WTC11 (cell line): ENCODE data around the gene KRAS. TPM values are rescaled to one million over a fixed set of nuclear protein-coding genes. Genes with fewer than 3 reads are reported as not detected.

Experiments used
- CREB1 ChIP-seq: sonication (generic); formaldehyde crosslinking; IDR thresholded peaks from 2 replicates; pipeline ENCODE4 v1.8.0; 2023; ENCODE audit warnings: mild to moderate bottlenecking, missing genetic modification reagents
- CREM ChIP-seq: sonication (generic); formaldehyde crosslinking; IDR thresholded peaks from 2 replicates; pipeline ENCODE4 v1.8.1; 2022; ENCODE audit warnings: mild to moderate bottlenecking, missing genetic modification reagents, moderate library complexity
- FOXJ3 ChIP-seq: sonication (generic); formaldehyde crosslinking; IDR thresholded peaks from 2 replicates; pipeline ENCODE4 v1.9.0; 2021; ENCODE audit warnings: missing genetic modification reagents, mild to moderate bottlenecking, borderline replicate concordance
- IRF1 ChIP-seq: sonication (generic); formaldehyde crosslinking; IDR thresholded peaks from 2 replicates; pipeline ENCODE4 v1.8.0; 2023; ENCODE audit warnings: missing genetic modification reagents
- JUN ChIP-seq: sonication (generic); formaldehyde crosslinking; IDR thresholded peaks from 2 replicates; pipeline ENCODE4 v1.8.0; 2023; ENCODE audit warnings: mild to moderate bottlenecking, missing genetic modification reagents
- KAT7 ChIP-seq: sonication (generic); formaldehyde crosslinking; IDR thresholded peaks from 2 replicates; pipeline ENCODE4 v1.8.1; 2023; ENCODE audit warnings: missing genetic modification reagents, mild to moderate bottlenecking, borderline replicate concordance
- MYBL2 ChIP-seq: sonication (generic); formaldehyde crosslinking; IDR thresholded peaks from 2 replicates; pipeline ENCODE4 v1.8.1; 2023; ENCODE audit warnings: mild to moderate bottlenecking, moderate library complexity, missing genetic modification reagents
- NFE2L1 ChIP-seq: sonication (generic); formaldehyde crosslinking; IDR thresholded peaks from 2 replicates; pipeline ENCODE4 v1.8.1; 2023; ENCODE audit warnings: missing genetic modification reagents
- RELA ChIP-seq: sonication (generic); formaldehyde crosslinking; IDR thresholded peaks from 2 replicates; pipeline ENCODE4 v1.8.1; 2022; ENCODE audit warnings: missing genetic modification reagents, mild to moderate bottlenecking, borderline replicate concordance
- USF2 ChIP-seq: sonication (generic); formaldehyde crosslinking; IDR thresholded peaks from 2 replicates; pipeline ENCODE4 v1.8.1; 2023; ENCODE audit warnings: mild to moderate bottlenecking, missing genetic modification reagents, moderate library complexity
- ZBTB21 ChIP-seq: sonication (generic); formaldehyde crosslinking; IDR thresholded peaks from 2 replicates; pipeline ENCODE4 v1.8.1; 2023; ENCODE audit warnings: mild to moderate bottlenecking, missing genetic modification reagents, borderline replicate concordance
- ZNF219 ChIP-seq: sonication (generic); formaldehyde crosslinking; IDR thresholded peaks from 2 replicates; pipeline ENCODE4 v1.8.0; 2023; ENCODE audit warnings: missing genetic modification reagents, mild to moderate bottlenecking, borderline replicate concordance
- ZNF232 ChIP-seq: sonication (generic); formaldehyde crosslinking; IDR thresholded peaks from 2 replicates; pipeline ENCODE4 v1.8.0; 2022; ENCODE audit warnings: mild to moderate bottlenecking, missing genetic modification reagents
- ZNF263 ChIP-seq: sonication (generic); formaldehyde crosslinking; IDR thresholded peaks from 2 replicates; pipeline ENCODE4 v1.8.1; 2022; ENCODE audit warnings: low read depth, mild to moderate bottlenecking, moderate library complexity, missing genetic modification reagents
- ZNF281 ChIP-seq: sonication (generic); formaldehyde crosslinking; IDR thresholded peaks from 2 replicates; pipeline ENCODE4 v1.8.0; 2023; ENCODE audit warnings: mild to moderate bottlenecking, missing genetic modification reagents
- ZNF396 ChIP-seq: fragments of 250-450 bp; sonication (Bioruptor Pico); IDR thresholded peaks from 2 replicates; pipeline ENCODE4 v1.8.0; 2021; ENCODE audit warnings: mild to moderate bottlenecking, moderate library complexity, borderline replicate concordance
- ZNF532 ChIP-seq: fragments of 250-450 bp; sonication (Bioruptor Pico); IDR thresholded peaks from 2 replicates; pipeline ENCODE4 v1.9.0; 2021; ENCODE audit warnings: mild to moderate bottlenecking, borderline replicate concordance
- total RNA-seq: library from RNA; stranded (reverse); gene quantifications from 3 replicates; pipeline ENCODE4 v1.2.3, GENCODE V29; 2021
- TF ChIP-seq, protein P1 (sequence below): sonication (generic); formaldehyde crosslinking; IDR thresholded peaks from 2 replicates; pipeline ENCODE4 v1.8.1; 2023; ENCODE audit warnings: mild to moderate bottlenecking, missing genetic modification reagents, borderline replicate concordance
- TF ChIP-seq, protein P2 (sequence below): sonication (generic); formaldehyde crosslinking; IDR thresholded peaks from 2 replicates; pipeline ENCODE4 v1.8.0; 2022; ENCODE audit warnings: missing genetic modification reagents

KRAS gene
- total RNA-seq, 1 experiment from 2014 or later: 66.2 TPM

GRCh38 chr12:25250744-25251730 lies at the start of gene KRAS (continued):
- TF ChIP-seq ZNF532 (CRISPR knock-in tag) (no peak), CREB1 (CRISPR knock-in tag) (no peak), MYBL2 (no peak; the same call in 1 of the 2 replicates), ZNF219 (no peak), CREM (CRISPR knock-in tag) (no peak), KAT7 (CRISPR knock-in tag) (no peak), RELA (no peak), ZBTB21 (0 out of 2 replicates have a peak, but pooled peaks have one; percentile 28), ZNF263 (no peak), NFE2L1 (no peak), ZNF281 (CRISPR knock-in tag) (no peak), ZNF232 (peak; percentile 39; the same call in 1 of the 2 replicates), JUN (no peak), IRF1 (CRISPR knock-in tag) (no peak), ZNF396 (CRISPR knock-in tag) (no peak), USF2 (no peak; the same call in 1 of the 2 replicates), FOXJ3 (CRISPR knock-in tag) (no peak)
- TF ChIP-seq, protein P1, sequence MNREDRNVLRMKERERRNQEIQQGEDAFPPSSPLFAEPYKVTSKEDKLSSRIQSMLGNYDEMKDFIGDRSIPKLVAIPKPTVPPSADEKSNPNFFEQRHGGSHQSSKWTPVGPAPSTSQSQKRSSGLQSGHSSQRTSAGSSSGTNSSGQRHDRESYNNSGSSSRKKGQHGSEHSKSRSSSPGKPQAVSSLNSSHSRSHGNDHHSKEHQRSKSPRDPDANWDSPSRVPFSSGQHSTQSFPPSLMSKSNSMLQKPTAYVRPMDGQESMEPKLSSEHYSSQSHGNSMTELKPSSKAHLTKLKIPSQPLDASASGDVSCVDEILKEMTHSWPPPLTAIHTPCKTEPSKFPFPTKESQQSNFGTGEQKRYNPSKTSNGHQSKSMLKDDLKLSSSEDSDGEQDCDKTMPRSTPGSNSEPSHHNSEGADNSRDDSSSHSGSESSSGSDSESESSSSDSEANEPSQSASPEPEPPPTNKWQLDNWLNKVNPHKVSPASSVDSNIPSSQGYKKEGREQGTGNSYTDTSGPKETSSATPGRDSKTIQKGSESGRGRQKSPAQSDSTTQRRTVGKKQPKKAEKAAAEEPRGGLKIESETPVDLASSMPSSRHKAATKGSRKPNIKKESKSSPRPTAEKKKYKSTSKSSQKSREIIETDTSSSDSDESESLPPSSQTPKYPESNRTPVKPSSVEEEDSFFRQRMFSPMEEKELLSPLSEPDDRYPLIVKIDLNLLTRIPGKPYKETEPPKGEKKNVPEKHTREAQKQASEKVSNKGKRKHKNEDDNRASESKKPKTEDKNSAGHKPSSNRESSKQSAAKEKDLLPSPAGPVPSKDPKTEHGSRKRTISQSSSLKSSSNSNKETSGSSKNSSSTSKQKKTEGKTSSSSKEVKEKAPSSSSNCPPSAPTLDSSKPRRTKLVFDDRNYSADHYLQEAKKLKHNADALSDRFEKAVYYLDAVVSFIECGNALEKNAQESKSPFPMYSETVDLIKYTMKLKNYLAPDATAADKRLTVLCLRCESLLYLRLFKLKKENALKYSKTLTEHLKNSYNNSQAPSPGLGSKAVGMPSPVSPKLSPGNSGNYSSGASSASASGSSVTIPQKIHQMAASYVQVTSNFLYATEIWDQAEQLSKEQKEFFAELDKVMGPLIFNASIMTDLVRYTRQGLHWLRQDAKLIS (CRISPR knock-in tag): no peak
- TF ChIP-seq, protein P2, sequence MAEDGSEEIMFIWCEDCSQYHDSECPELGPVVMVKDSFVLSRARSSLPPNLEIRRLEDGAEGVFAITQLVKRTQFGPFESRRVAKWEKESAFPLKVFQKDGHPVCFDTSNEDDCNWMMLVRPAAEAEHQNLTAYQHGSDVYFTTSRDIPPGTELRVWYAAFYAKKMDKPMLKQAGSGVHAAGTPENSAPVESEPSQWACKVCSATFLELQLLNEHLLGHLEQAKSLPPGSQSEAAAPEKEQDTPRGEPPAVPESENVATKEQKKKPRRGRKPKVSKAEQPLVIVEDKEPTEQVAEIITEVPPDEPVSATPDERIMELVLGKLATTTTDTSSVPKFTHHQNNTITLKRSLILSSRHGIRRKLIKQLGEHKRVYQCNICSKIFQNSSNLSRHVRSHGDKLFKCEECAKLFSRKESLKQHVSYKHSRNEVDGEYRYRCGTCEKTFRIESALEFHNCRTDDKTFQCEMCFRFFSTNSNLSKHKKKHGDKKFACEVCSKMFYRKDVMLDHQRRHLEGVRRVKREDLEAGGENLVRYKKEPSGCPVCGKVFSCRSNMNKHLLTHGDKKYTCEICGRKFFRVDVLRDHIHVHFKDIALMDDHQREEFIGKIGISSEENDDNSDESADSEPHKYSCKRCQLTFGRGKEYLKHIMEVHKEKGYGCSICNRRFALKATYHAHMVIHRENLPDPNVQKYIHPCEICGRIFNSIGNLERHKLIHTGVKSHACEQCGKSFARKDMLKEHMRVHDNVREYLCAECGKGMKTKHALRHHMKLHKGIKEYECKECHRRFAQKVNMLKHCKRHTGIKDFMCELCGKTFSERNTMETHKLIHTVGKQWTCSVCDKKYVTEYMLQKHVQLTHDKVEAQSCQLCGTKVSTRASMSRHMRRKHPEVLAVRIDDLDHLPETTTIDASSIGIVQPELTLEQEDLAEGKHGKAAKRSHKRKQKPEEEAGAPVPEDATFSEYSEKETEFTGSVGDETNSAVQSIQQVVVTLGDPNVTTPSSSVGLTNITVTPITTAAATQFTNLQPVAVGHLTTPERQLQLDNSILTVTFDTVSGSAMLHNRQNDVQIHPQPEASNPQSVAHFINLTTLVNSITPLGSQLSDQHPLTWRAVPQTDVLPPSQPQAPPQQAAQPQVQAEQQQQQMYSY (CRISPR knock-in tag): no peak
